Lung (tissue), 12 donors: Measurements from ENCODE around the gene PXN. TPM values are rescaled to one million over a fixed set of nuclear protein-coding genes. Genes with fewer than 3 reads are reported as not detected.

Source experiments
- ATAC-seq: fragments of 200-7000 bp; cut with Tn5 transposase; one replicate; pipeline ENCODE4 v1.9.1; 2020; ENCODE audit warnings: moderate number of reproducible peaks; ENCODE audit not compliant: insufficient read depth, low FRiP score
- DNase-seq, 3 donors: peaks; one replicate each; pipeline ENCODE4 v3.0.0-alpha.2; 2013 to 2017
- H3K27ac ChIP-seq, 2 donors: one replicate each; pipeline ENCODE4 v1.5.1; 2013; ENCODE audit warnings: mild to moderate bottlenecking in 2 of 2, moderate library complexity in 2 of 2, control low read depth in 1 of 2, inconsistent platforms in 1 of 2, low read depth in 1 of 2, low read length in 1 of 2
- H3K27me3 ChIP-seq, 3 donors: one replicate each; pipeline ENCODE4 v1.5.1; 2013; ENCODE audit warnings: low read length in 2 of 3; ENCODE audit not compliant: control insufficient read depth in 3 of 3, insufficient read depth in 3 of 3
- H3K36me3 ChIP-seq, 4 donors: one replicate each; pipeline ENCODE4 v1.5.1; 2013; ENCODE audit warnings: low read length in 4 of 4, mild to moderate bottlenecking in 1 of 4, moderate library complexity in 1 of 4; ENCODE audit not compliant: control insufficient read depth in 4 of 4, insufficient read depth in 4 of 4
- H3K4me1 ChIP-seq, 5 donors: one replicate each; pipeline ENCODE4 v1.5.1; 2013; ENCODE audit warnings: low read length in 5 of 5, mild to moderate bottlenecking in 2 of 5, moderate library complexity in 1 of 5; ENCODE audit not compliant: control insufficient read depth in 5 of 5, insufficient read depth in 5 of 5
- H3K4me3 ChIP-seq: one replicate; pipeline ENCODE4 v1.5.1; 2013; ENCODE audit warnings: mild to moderate bottlenecking, control low read depth, moderate library complexity
- H3K9ac ChIP-seq, 2 donors: one replicate each; pipeline ENCODE4 v1.5.1; 2013; ENCODE audit warnings: low read length in 2 of 2, control low read depth in 1 of 2; ENCODE audit not compliant: insufficient read depth in 1 of 2
- H3K9me3 ChIP-seq, 4 donors: one replicate each; pipeline ENCODE4 v1.5.1; 2013; ENCODE audit warnings: low read length in 3 of 4, mild to moderate bottlenecking in 1 of 4, moderate library complexity in 1 of 4; ENCODE audit not compliant: control insufficient read depth in 4 of 4, insufficient read depth in 3 of 4
- WGBS, 2 donors: extraction: QIAGEN DNeasy Blood & Tissue Kit; methylation state at CpG; one replicate each; pipeline ENCODE4 v1.1.7; 2013; 5-methylcytosine and 5-hydroxymethylcytosine counted together
- polyA plus RNA-seq, 2 donors: library from polyadenylated mRNA; stranded (reverse); fragments of 200-250 nt; gene quantifications; one replicate each; pipeline ENCODE4 v1.2.1, GENCODE V29; 2013
- total RNA-seq, 2 donors: library from RNA; depleted of rRNA in 1 of 2; stranded (reverse); fragments of >200 nt in 1 of 2; gene quantifications; one replicate each; pipeline ENCODE4 v1.2.1, GENCODE V29; 2014 to 2021
- TF ChIP-seq, protein P1 (sequence below): IDR thresholded peaks from 2 replicates; pipeline ENCODE4 v1.5.1; 2012; ENCODE audit warnings: mild to moderate bottlenecking; ENCODE audit errors: control extremely low read depth, extremely low read depth
- donor health status: control.
- donor health status: control.
- donor health status: Bipolar disorder and iron deficiency.
- donor health status: healthy.
- donor health status: DM: yes; HTN: yes; CAD: no.

Gene PXN
- total and polyA plus RNA-seq, 4 donors: 81.1 to 117 (median 90.6) TPM

DNA sequence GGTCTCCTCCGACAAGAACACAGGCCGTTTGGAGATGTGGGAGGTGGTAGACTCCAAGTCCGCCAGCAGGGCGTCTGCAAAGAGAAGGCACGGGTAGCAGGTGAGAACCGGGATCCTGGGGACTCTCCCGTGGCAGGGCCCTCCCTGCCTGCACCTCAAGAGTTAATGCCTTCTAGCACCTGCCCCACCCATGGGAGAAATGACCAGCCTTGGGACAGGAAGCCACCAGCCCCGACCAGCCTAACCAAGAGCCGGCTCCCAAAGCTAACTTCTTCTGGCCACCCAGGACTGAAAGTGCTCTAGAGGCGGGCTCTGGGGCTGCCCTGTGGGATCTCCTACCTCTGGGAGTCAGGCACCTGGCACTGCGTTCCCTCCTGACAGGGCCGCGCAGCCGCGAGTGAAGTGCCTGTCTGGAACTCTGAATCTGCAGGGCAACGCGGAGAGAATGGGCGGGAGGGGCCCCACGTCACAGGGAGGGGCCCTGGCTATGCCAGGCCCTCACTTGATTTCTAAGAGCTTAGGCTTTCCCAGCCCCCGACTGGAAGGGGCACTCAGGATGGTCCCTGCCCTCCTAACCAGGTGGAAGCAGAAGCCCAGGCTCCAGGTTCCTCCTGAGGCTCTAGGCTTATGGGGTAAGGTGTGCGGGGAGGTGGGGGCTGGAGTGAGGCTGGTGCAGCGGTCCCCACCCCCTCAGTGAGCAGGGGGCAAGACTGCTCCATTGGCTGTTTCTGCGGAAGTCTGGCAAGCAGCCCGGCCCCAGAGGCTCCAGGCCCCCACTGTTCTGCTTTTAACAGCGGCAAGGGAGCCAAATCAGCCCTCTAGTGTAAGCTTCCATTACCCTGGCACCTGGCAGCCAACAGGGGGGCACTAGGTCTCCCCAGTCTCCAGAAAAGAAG lies 41.0 kb downstream of the PXN start:
- Histone ChIP-seq H3K9ac (peak overlapping the region in 1 of 2 donors; percentile 20), H3K4me1 (peaks cover 3 to 44% (median 19%) of the 10 kb centered on the region in 5 donors), H3K27me3 (no peaks in the 10 kb centered on the region), H3K9me3 (no peaks in the 10 kb centered on the region), H3K27ac (peak overlapping the region; percentile 38 to 93), H3K4me3 (no peak overlapping the region), H3K36me3 (peaks cover 7 to 45% (median 23%) of the 10 kb centered on the region in 4 donors)
- DNase-seq: peak; percentile 48 to 77 (median 74)
- WGBS, 2 donors: 36 to 39% methylated on average over 24 to 25 of the region's 25 CpGs
- TF ChIP-seq, protein P1, sequence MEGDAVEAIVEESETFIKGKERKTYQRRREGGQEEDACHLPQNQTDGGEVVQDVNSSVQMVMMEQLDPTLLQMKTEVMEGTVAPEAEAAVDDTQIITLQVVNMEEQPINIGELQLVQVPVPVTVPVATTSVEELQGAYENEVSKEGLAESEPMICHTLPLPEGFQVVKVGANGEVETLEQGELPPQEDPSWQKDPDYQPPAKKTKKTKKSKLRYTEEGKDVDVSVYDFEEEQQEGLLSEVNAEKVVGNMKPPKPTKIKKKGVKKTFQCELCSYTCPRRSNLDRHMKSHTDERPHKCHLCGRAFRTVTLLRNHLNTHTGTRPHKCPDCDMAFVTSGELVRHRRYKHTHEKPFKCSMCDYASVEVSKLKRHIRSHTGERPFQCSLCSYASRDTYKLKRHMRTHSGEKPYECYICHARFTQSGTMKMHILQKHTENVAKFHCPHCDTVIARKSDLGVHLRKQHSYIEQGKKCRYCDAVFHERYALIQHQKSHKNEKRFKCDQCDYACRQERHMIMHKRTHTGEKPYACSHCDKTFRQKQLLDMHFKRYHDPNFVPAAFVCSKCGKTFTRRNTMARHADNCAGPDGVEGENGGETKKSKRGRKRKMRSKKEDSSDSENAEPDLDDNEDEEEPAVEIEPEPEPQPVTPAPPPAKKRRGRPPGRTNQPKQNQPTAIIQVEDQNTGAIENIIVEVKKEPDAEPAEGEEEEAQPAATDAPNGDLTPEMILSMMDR: no peak
- ATAC-seq: peak; percentile 55

DNA sequence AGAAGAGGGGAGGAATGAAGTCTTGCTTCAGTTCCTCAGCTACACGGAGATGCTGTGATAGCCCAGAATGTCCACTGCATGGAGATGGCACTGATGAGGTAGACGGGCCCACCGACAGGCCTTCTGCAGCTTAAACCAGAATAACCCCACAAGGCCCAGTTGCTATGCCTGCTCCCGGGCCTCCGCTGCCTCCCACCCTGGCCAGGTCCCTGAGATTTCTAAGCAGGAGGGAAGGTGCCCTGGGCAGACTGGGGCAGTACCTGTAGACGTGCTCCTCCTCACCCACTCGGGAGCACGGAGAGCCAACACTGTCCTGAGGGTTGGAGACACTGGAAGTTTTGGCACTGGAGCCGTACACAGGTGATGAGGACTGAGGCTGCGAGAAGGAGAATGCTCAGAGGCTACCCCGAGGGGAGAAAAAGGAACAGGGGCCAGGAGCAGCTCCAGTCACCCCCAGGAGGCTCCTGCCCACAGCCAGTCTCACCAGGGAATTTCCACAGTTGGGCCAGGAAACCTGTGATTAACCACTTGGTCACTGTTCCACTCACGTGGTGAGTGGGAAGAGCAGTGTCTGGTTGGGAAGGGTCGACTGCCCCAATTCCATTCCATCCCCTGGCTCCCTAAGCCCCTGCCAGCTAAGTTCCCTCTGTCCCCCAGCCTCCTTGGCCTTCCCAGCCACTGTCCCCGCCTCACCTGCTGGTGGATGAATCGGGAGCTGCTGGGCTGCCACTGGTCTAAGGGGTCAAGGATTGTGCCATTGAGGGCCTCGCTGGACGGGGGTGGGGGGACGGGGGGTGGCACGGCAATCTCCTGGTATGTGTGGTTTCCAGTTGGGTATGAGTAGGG lies 41.8 kb downstream of the PXN start:
- DNase-seq (no peak), ATAC-seq (no peak)
- H3K36me3 ChIP-seq: peaks cover 7 to 54% (median 29%) of the 10 kb centered on the region in 4 donors
- H3K9ac ChIP-seq: no peak overlapping the region
- H3K9me3 ChIP-seq: no peaks in the 10 kb centered on the region
- TF ChIP-seq, protein P1: no peak
- WGBS, 2 donors: 81 to 89% methylated on average over 19 of the region's 19 CpGs
- H3K27me3 ChIP-seq: no peaks in the 10 kb centered on the region
- H3K4me1 ChIP-seq: peaks cover 0 to 35% (median 13%) of the 10 kb centered on the region in 5 donors
- peak overlapping the region in 1 of 2 donors; percentile 93 for H3K27ac ChIP-seq
- no peak overlapping the region for H3K4me3 ChIP-seq

- no peak overlapping the region for H3K27ac ChIP-seq
- 90 to 95% methylated on average over 12 of the region's 12 CpGs for WGBS, 2 donors
- no peak for DNase-seq
- no peaks in the 10 kb centered on the region for H3K27me3 ChIP-seq
- TF ChIP-seq, protein P1: no peak
- no peaks in the 10 kb centered on the region for H3K9me3 ChIP-seq
- H3K4me3 ChIP-seq: no peak overlapping the region
- peaks cover 7 to 55% (median 30%) of the 10 kb centered on the region in 4 donors for H3K36me3 ChIP-seq
- H3K4me1 ChIP-seq: peaks cover 0 to 24% (median 10%) of the 10 kb centered on the region in 5 donors
- no peak overlapping the region for H3K9ac ChIP-seq
- ATAC-seq: no peak
These were observed 43.2 kb downstream of the PXN start for GRCh38 chr12:120222288-120222832.
